PC-3 (cell line): ENCODE results near the gene FGFRL1.
"Not testable (repeated sequence)": the region's sequence is repeated elsewhere in the genome, so short reads cannot be mapped to it uniquely, and the experiment has no call there.

Experiments
- CTCF ChIP-seq: fragments of 300-600 bp; sonication (generic); conservative IDR thresholded peaks from 2 replicates; pipeline ENCODE4 v1.5.1; 2017; ENCODE audit warnings: antibody characterized with exemption, low read depth, mild to moderate bottlenecking, low read length
- EZH2 ChIP-seq: fragments of 300-600 bp; sonication (generic); IDR thresholded peaks from one replicate; pipeline ENCODE4 v1.6.1; 2017; ENCODE audit warnings: antibody characterized with exemption, mild to moderate bottlenecking, low read length; ENCODE audit not compliant: unreplicated experiment
- EZH2phosphoT487 ChIP-seq: fragments of 300-600 bp; sonication (generic); IDR thresholded peaks from 2 replicates; pipeline ENCODE4 v1.6.1; 2018; ENCODE audit warnings: mild to moderate bottlenecking, antibody characterized with exemption, low read length, borderline replicate concordance

GRCh38 chr4:999240-999863, 12.1 kb upstream of the FGFRL1 start:
- not testable (repeated sequence) for TF ChIP-seq CTCF, EZH2, EZH2phosphoT487
